ENCODE measurements around the gene MROH2A. TPM values are rescaled to one million over a fixed set of nuclear protein-coding genes. Genes with fewer than 3 reads are reported as not detected.

The MROH2A gene
- total RNA-seq, 1 donor from 2014 or later, result not detected

DNA sequence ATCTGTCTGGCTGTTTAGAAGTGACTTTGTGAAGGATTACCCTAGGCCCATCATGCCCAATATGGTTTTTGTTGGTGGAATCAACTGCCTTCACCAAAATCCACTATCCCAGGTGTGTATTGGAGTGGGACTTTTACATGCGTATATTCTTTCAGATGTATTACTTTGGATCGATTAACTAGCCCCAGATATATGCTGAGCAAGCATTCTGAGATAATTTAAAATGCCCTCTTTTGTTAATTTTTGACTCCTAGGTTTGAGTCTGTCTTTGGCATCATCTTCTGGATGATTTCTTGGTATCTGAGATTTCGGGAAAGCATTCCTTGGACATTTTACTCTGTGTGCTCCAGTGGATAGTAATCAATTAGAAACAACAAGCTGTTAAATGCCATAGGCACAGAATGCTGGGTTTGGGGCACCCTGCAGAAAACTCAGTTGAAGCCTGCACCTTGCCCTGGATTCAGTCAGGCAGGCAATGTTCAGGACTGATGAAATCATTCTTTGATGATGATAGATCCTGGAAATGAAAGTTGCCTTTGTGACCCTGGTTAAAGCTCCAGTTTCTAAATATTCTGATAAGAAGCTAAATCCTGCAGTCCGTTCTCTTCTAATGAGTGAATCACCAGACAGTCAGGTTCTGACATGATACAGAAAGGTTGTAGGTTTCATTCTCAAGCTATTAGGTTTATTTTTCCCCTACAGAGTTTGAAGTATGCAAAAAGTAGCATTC is 16.9 kb upstream of the MROH2A start:
- DNase-seq (ENCODE audit: low read depth in 2 of 2), result no peak

- peak in 1 of 2 donors; percentile 7 for DNase-seq (ENCODE audit: low read depth in 2 of 2)
Observed at GRCh38 chr2:233764264-233764663, 13.9 kb upstream of the MROH2A start.

GRCh38 chr2:233764761-233765160 is 13.4 kb upstream of the MROH2A start:
- no peak for DNase-seq (ENCODE audit: low read depth in 2 of 2)

GRCh38 chr2:233766416-233766815 is 11.7 kb upstream of the MROH2A start:
- no peak for DNase-seq (ENCODE audit: low read depth in 2 of 2)

GRCh38 chr2:233768076-233768475 is 10.1 kb upstream of the MROH2A start:
- DNase-seq (ENCODE audit: low read depth in 2 of 2), result no peak

- DNase-seq (ENCODE audit: low read depth in 2 of 2), result no peak
Observed at GRCh38 chr2:233769260-233769659, 8.9 kb upstream of the MROH2A start.

GRCh38 chr2:233772153-233772552 is 6.0 kb upstream of the MROH2A start:
- no peak for DNase-seq (ENCODE audit: low read depth in 2 of 2)

GRCh38 chr2:233772583-233772982 is 5.5 kb upstream of the MROH2A start:
- no peak for DNase-seq (ENCODE audit: low read depth in 2 of 2)

GRCh38 chr2:233773854-233774253 is 4.3 kb upstream of the MROH2A start:
- DNase-seq (ENCODE audit: low read depth in 2 of 2), result no peak

GRCh38 chr2:233775414-233775813 is 2.7 kb upstream of the MROH2A start:
- no peak for DNase-seq (ENCODE audit: low read depth in 2 of 2)

GRCh38 chr2:233779722-233780121 is 1.6 kb downstream of the MROH2A start:
- DNase-seq (ENCODE audit: low read depth in 2 of 2), result no peak

GRCh38 chr2:233780771-233781170 is 2.6 kb downstream of the MROH2A start:
- no peak for DNase-seq (ENCODE audit: low read depth in 2 of 2)

DNA sequence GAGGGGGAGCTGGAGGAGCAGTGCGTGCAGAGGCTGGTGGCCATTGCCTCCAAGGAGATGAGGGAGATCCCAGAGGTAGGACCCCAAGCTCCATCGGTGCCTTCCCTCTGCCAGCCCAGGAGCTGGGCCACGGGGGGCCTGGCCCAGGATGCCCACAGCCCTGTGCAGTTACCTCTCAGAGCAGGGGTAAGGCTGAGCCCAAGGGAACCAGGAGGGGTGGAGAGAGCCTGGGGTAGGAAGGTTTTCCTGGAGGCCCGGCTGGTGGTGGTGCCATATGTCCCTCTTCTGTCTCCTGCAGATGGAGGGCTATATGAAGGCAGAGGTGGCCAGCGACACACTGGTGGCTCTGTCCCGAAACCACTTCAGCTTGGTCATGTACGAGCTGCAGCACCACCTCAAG is 11.4 kb downstream of the MROH2A start:
- DNase-seq (ENCODE audit: low read depth in 2 of 2), result no peak

GRCh38 chr2:233791151-233791882 is 13.2 kb downstream of the MROH2A start:
- no peak for DNase-seq (ENCODE audit: low read depth in 2 of 2)

GRCh38 chr2:233791883-233792329 is 13.8 kb downstream of the MROH2A start:
- no peak for DNase-seq (ENCODE audit: low read depth in 2 of 2)

DNA sequence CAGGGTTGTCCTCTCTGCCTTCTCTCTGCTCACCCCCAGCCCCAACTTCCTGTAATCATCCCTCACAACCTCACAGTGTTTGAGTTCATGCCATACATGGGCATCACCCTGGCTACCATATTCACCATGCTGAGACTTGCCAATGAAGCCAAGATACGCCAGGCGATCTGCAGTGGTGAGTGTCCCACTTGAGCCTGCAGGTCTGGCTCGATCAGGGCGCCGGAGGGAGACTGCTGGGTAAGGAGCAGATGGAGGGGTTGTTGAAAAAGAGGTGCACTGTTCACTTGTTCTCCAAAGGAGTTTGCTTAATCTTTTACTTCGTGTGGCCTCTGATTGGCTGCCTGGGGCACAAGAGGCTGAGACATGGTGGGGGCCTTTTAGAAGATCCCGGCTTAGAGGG is 14.6 kb downstream of the MROH2A start:
- DNase-seq (ENCODE audit: low read depth in 2 of 2), result no peak

DNA sequence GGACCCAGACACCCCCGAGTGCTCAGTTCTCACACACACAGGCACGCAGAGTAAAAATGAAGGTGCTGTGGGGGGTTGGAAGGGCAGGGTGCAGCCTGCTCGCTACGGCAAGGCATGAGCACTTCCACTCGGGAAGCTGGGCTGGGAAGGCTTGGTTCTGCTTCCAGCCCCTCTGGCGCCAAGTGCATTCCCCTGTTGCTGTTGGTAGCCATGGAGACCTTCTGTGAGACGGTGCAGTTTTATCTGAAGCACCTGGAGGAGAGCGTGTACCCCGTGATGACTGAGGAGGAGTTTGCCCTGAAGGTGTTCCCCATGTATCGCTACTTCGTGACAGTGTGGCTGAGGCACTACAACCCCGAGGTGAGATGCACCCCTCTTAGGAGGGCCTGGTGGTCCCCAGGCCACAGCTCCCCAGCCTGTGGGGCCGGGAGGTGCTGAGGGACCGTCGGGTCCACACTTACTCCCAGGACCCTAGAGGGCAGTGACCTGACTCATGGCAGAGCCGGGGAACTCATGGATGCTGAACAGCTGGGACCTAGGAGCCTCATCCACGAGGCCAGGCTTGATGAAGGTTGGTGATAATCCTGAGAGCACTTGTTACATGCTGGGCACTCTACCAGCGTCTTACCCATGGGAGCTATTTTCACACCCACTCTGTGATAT is 15.5 kb downstream of the MROH2A start:
- DNase-seq (ENCODE audit: low read depth in 2 of 2), result no peak

DNA sequence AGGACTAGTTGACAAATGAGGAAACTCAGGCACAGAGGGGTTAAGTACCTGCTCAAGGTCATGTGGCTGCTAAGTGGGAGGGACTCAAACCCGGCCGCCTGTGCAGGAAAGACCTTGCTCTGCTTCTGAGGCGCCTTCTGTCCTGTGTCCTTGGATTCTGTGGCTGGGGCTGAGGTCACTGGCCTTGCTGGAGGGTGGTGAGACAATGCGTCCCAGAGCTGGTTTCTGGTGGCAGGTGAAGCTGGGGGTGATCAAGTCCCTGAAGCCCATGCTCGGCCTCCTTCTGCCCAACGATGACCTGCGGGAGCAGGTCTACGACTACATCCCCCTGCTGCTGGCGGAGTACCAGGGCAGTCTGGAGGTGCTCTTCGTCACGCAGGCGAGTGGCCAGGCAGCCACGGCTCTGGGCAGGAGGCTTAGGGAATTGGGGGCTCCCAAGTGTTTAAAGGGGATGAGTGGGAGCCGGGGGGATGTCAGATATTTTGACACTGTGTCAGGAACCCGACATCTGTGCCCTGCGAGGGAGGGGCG is 16.1 kb downstream of the MROH2A start:
- no peak for DNase-seq (ENCODE audit: low read depth in 2 of 2)

- DNase-seq (ENCODE audit: low read depth in 2 of 2), result no peak
Observed at GRCh38 chr2:233795735-233796171, 17.6 kb downstream of the MROH2A start.

DNA sequence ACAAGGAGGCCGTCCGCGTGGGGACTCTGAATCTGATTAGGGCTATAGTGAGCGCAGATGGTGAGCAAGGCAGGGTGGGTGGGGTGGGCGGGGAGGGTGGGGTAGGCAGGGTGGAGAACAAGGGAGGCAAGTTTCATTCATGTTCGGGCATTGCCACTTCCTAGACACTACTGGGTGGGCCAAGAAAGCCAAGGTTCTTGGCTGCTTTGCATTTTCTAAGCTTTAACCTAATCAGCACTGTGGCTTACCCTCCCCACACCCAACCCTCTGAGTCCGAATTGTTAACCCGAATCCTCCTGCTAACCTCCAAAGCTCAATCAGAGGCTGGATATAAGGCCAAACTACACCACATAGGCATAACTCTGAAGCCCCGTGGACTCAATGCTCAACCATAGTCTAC is 18.1 kb downstream of the MROH2A start:
- DNase-seq (ENCODE audit: low read depth in 2 of 2), result no peak

GRCh38 chr2:233798335-233799086 is 20.4 kb downstream of the MROH2A start:
- no peak for DNase-seq (ENCODE audit: low read depth in 2 of 2)
